ENCODE data around the gene EIF5A. TPM values are rescaled to one million over a fixed set of nuclear protein-coding genes. Genes with fewer than 3 reads are reported as not detected.

Gene EIF5A
- total and polyA plus RNA-seq, 9 of the 15 experiments (the other 6 are each of a cell fraction or from before 2014, with no cell fraction given): 22.9 to 1,163 (median 772) TPM

DNA sequence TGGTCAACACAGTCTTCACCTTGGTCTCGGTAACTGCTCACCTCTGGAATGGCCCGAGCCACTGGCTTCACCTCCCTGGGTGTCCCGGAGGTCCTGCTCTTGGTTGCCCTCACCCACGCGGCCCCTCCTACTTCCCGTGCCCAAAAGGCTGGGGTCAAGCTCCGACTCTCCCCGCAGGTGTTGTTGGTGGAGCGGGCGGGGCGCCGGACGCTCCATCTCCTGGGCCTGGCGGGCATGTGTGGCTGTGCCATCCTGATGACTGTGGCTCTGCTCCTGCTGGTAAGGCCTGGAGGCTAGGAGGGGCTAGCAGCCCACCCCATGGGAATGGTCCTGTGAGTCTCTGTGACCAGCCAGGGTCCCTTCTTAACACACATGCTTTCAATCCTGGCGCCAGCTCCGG, 22.5 kb upstream of the EIF5A start:
- ChIA-PET POLR2A (interaction anchor here (0.6 to 1.2 kb wide), 2 partner anchors 11 to 296 kb away, joined by 5 to 13 read pairs; no protein-coding TSS in a partner anchor), CTCF (ENCODE audit: low intra/inter-chr PET ratio) (no interaction called here)
- Histone ChIP-seq H3K27ac (ENCODE audit: extremely low read depth, low read depth, low read length) (no peak overlapping the region), H3K9me1 (ENCODE audit: control insufficient read depth, insufficient read depth, low read length) (no peaks in the 10 kb centered on the region), H3K4me3 (no peak overlapping the region), H3K79me2 (ENCODE audit: control insufficient read depth, insufficient read depth, low read length) (no peaks in the 10 kb centered on the region; the same call in 2 of the 3 replicates), H2AFZ (ENCODE audit: low read depth, low read length) (no peak overlapping the region), H3K27me3 (ENCODE audit: control insufficient read depth in 2 of 2, insufficient read depth in 2 of 2, low read length in 2 of 2) (no peaks in the 10 kb centered on the region), H3K9ac (ENCODE audit: insufficient read depth in 1 of 2, low read depth in 2 of 2, low read length in 2 of 2) (no peak overlapping the region), H3K9me3 (replicated peaks; ENCODE audit: control insufficient read depth, insufficient read depth, low read depth, low read length) (no peaks in the 10 kb centered on the region), H4K20me1 (replicated peaks; ENCODE audit: control insufficient read depth, insufficient read depth, low read length) (no peaks in the 10 kb centered on the region; the same call in 1 of the 2 replicates), H3K4me1 (replicated peaks in 1 of 2; ENCODE audit: control insufficient read depth in 2 of 2, insufficient read depth in 2 of 2, low read length in 2 of 2) (peaks cover 15 to 51% of the 10 kb centered on the region in 2 experiments; a peak in 4 of 5 replicates), H3K36me3 (ENCODE audit: control insufficient read depth, insufficient read depth, low read length) (0 out of 3 replicates have a peak, but pooled peaks cover 3% of the 10 kb centered on the region), H3K4me2 (ENCODE audit: insufficient read depth, low read length) (no peak overlapping the region)
- DNase-seq (ENCODE audit: extremely low read depth in 1 of 4, low spot score in 3 of 4): no peak
- no peak for FAIRE-seq
- in situ Hi-C loops (cut with MboI) (loop anchor here (5.0 kb wide), 1 partner anchor 57 kb away; no protein-coding TSS in a partner anchor), intact Hi-C loops (cut with micrococcal nuclease) (loop anchor here (5.0 kb wide), 1 partner anchor 48 kb away; the partner anchor contains the start of gene PHF23)
- WGBS (ENCODE audit: insufficient coverage, low coverage, missing lambda C conversion rate): 92% methylated on average over 15 of the region's 16 CpGs
- no TSS peak for BruUV-seq (replicated peaks)
- ATAC-seq: no peak
- TF ChIP-seq KLF16 (IDR thresholded peaks at IDR 0.05) (no peak), HMG20B (CRISPR knock-in tag; IDR thresholded peaks at IDR 0.05) (no peak), SPI1 (IDR thresholded peaks at IDR 0.05; ENCODE audit: borderline replicate concordance, low read depth, low read length) (no peak), FUS (optimal IDR thresholded peaks at IDR 0.05; ENCODE audit: low read depth, low read length) (no peak), ZNF583 (CRISPR knock-in tag; IDR thresholded peaks at IDR 0.05) (no peak), BRCA1 (IDR thresholded peaks at IDR 0.05) (no peak), BRCA1 (CRISPR knock-in tag; IDR thresholded peaks at IDR 0.05) (no peak), PCBP1 (IDR thresholded peaks at IDR 0.05; ENCODE audit: low read depth, low read length, poor library complexity, severe bottlenecking) (no peak), CBFB (CRISPR knock-in tag; IDR thresholded peaks at IDR 0.05) (no peak), NFXL1 (CRISPR knock-in tag; IDR thresholded peaks at IDR 0.05) (no peak), ZZZ3 (IDR thresholded peaks at IDR 0.05) (no peak), ILK (tag; IDR thresholded peaks at IDR 0.05; ENCODE audit: borderline replicate concordance, low read depth) (no peak), PPARD (CRISPR knock-in tag; IDR thresholded peaks at IDR 0.05) (no peak), SMC3 (conservative IDR thresholded peaks at IDR 0.05; ENCODE audit: insufficient read depth, low read depth, low read length) (no peak), TEAD2 (tag; IDR thresholded peaks at IDR 0.05) (no peak)
- TF ChIP-seq, protein P1, sequence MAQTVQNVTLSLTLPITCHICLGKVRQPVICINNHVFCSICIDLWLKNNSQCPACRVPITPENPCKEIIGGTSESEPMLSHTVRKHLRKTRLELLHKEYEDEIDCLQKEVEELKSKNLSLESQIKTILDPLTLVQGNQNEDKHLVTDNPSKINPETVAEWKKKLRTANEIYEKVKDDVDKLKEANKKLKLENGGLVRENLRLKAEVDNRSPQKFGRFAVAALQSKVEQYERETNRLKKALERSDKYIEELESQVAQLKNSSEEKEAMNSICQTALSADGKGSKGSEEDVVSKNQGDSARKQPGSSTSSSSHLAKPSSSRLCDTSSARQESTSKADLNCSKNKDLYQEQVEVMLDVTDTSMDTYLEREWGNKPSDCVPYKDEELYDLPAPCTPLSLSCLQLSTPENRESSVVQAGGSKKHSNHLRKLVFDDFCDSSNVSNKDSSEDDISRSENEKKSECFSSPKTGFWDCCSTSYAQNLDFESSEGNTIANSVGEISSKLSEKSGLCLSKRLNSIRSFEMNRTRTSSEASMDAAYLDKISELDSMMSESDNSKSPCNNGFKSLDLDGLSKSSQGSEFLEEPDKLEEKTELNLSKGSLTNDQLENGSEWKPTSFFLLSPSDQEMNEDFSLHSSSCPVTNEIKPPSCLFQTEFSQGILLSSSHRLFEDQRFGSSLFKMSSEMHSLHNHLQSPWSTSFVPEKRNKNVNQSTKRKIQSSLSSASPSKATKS (CRISPR knock-in tag; IDR thresholded peaks at IDR 0.05): no peak
- TF ChIP-seq, protein P2, sequence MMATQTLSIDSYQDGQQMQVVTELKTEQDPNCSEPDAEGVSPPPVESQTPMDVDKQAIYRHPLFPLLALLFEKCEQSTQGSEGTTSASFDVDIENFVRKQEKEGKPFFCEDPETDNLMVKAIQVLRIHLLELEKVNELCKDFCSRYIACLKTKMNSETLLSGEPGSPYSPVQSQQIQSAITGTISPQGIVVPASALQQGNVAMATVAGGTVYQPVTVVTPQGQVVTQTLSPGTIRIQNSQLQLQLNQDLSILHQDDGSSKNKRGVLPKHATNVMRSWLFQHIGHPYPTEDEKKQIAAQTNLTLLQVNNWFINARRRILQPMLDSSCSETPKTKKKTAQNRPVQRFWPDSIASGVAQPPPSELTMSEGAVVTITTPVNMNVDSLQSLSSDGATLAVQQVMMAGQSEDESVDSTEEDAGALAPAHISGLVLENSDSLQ (IDR thresholded peaks at IDR 0.05): no peak
